A549 treated with AZD2906 at 1 μM for 4 hours (cell line): ENCODE data around the gene MPP3. TPM values are rescaled to one million over a fixed set of nuclear protein-coding genes. Genes with fewer than 3 reads are reported as not detected.

ENCODE experiments used
- total RNA-seq: library from RNA; stranded (reverse); fragments of 200-300 nt; extraction: Qiagen RNA extraction; gene quantifications from 5 replicates; pipeline ENCODE4 v1.2.3, GENCODE V29; 2022

Gene MPP3
- 13.9 to 16.7 TPM (median 15.3 TPM) in 5 replicates for total RNA-seq

DNA sequence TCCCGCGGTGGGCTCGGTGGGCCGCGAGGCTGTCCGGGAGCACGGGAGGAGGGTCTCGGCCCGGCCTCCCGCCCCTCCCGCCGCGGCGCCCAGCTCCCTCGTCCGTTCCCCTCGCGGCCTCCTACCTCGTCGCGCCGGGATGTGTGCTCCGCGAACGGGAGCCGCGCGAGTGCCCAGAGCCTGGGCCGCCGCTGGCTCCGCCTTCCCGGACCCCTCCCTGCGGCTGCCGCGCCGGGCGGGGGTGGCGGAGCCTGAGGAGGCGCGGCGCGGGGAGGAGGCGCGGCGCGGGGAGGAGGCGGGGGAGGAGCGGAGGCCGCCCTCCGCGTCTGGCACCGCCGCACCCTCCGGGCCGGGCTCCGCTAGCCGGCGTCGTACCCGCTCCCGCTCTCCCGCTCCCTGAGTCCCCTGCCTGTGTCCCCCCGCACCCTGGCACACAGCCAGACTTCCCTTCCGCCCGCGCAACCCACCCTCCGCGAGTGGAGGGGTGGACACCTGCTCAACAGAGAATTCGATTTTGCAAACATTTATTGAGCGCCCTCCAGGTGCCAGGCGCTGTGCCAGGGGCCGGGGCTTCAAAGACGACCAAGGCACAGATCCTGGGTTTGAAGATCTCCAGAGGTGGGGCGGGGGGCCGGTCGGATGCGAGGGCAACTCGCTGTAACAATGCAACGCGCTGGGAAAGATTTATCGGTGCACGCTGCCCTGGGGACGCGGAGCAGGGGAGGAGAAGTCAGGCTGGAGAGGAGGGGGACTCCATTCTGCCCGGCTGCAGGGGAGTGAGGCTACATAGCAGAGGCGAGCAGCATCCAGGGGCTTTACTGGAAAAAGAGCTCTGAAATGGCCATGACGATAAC lies at the start of gene MPP3:
Gene MPP3, minus strand, starts transcription at position 171 of the 854 bp plus-strand sequence. CDS start 1,240 bp downstream, outside the sequence.

DNA sequence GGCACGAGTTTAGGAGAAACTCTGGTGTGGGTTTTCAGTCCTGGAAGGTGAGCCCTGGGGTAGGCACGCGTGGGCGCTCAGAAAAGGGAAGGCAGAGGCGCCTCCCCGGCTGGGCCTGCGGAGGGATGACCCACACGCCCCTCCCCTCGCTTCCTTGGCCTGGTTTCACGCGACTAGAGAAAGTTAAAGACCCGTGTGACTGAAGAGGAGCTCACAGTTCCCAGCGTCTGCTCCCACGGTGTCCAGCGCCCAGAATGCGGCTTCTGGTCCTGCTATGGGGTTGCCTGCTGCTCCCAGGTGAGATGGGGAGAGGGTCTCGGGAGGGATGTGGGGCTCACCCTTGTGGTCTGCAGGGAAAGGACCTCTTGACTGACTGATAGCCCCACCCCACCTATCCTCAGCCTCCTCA lies 14.0 kb upstream of the MPP3 start, which contains the start of gene CD300LG:
Gene CD300LG, plus strand, starts transcription at position 214 of the 409 bp plus-strand sequence. Its CDS starts 41 bp downstream, at position 255.

GRCh38 chr17:43780135-43780534 lies 52.8 kb downstream of the MPP3 start, which contains the start of gene CFAP97D1:
Gene CFAP97D1, plus strand, starts transcription at chr17:43780435. Its CDS starts 28 bp downstream, at chr17:43780463.

GRCh38 chr17:43778337-43779144 lies 54.4 kb downstream of the MPP3 start, which contains the start of gene DUSP3:
Gene DUSP3, minus strand, starts transcription at chr17:43778977. Its CDS starts 53 bp downstream, at chr17:43778924.

DNA sequence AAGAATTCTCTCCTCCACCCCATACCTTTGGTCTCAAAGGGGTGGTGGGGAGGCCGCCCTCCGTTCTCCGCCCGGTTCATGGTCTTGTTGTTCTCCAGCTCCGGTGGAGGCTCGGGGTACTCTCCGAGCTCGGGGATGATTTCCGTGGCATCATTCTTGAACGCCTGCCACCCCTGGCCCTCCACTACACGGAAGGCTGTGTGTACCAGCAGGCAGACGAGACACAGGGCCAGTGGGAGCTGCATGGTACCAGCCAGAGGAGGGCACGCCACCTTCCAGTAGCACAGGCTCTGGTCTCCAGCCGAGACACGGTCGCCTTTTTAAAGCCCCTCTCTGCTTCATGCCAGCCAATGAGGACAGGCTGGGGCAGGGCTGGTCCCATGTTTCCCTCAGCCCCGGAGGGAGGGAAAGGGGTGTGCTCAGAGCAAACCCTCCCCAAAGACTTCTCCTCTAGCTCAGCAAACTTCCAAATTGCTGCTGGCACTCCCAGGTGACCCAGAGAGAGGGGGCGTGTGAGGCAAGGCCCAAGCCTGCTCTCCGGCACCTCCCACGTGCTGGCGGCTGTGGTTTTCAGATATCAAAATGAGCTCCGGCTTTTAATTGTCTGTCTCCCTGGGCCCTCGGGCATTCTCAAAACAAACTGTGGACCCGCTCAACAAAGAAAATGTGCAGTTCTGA lies 74.3 kb downstream of the MPP3 start, which contains the start of gene SOST:
Gene SOST, minus strand, starts transcription at position 295 of the 678 bp plus-strand sequence. Its CDS starts 50 bp downstream, at position 245.

Other genes starting within 250 kb of the MPP3 start
- not detected in 5 replicates for gene MEOX1, start 171.2 kb downstream of the MPP3 start, total RNA-seq
- 0.03 TPM in 1 of 5 replicates, not detected in the others for gene SOST, start 74.4 kb downstream of the MPP3 start, total RNA-seq
- 55.7 to 61.7 TPM (median 57.9 TPM) in 5 replicates for gene DUSP3, start 54.2 kb downstream of the MPP3 start, total RNA-seq
- gene CFAP97D1, start 52.7 kb downstream of the MPP3 start, total RNA-seq = 0.01 to 0.03 TPM (median 0.02 TPM) in 3 of 5 replicates, not detected in the others
- gene CD300LG, start 14.0 kb upstream of the MPP3 start, total RNA-seq = not detected in 5 replicates
- 1.1 to 1.8 TPM (median 1.4 TPM) in 5 replicates for gene MPP2, start 74.4 kb upstream of the MPP3 start, total RNA-seq
- gene PPY, start 109.3 kb upstream of the MPP3 start, total RNA-seq = 0.34 to 0.43 TPM in 2 of 5 replicates, not detected in the others
- gene PYY, start 120.8 kb upstream of the MPP3 start, total RNA-seq = 0.08 TPM in 1 of 5 replicates, not detected in the others
- gene NAGS, start 171.5 kb upstream of the MPP3 start, total RNA-seq = 1.1 to 1.4 TPM (median 1.2 TPM) in 5 replicates
- 26.6 to 32.4 TPM (median 30.7 TPM) in 5 replicates for gene TMEM101, start 181.8 kb upstream of the MPP3 start, total RNA-seq
- gene LSM12, start 233.5 kb upstream of the MPP3 start, total RNA-seq = 48.6 to 52.3 TPM (median 49.5 TPM) in 5 replicates
- gene G6PC3, start 237.6 kb upstream of the MPP3 start, total RNA-seq = 116 to 174 TPM (median 167 TPM) in 5 replicates